ACC112 (cell line): ENCODE data around the gene DMXL1.
"Not testable (repeated sequence)": the region's sequence is repeated elsewhere in the genome, so short reads cannot be mapped to it uniquely, and the experiment has no call there.

Experiments used
- H2AFZ ChIP-seq: fragments of 200-600 bp; sonication (generic); one replicate; pipeline ENCODE4 v1.6.0; 2017; ENCODE audit warnings: antibody characterized with exemption, low read length; ENCODE audit not compliant: unreplicated experiment
- H3K27ac ChIP-seq: fragments of 200-600 bp; sonication (generic); 2 replicates; pipeline ENCODE4 v1.5.1; 2014; ENCODE audit warnings: low read depth, mild to moderate bottlenecking, antibody characterized with exemption, low read length, moderate library complexity
- H3K27me3 ChIP-seq: fragments of 200-600 bp; sonication (generic); 2 replicates; pipeline ENCODE4 v1.6.1; 2014; ENCODE audit warnings: mild to moderate bottlenecking, antibody characterized with exemption, low read length, moderate library complexity, mixed read lengths; ENCODE audit not compliant: insufficient read depth
- H3K36me3 ChIP-seq: fragments of 200-600 bp; sonication (generic); 2 replicates; pipeline ENCODE4 v1.6.1; 2016; ENCODE audit warnings: mild to moderate bottlenecking, antibody characterized with exemption, low read length, moderate library complexity, mixed read lengths; ENCODE audit not compliant: insufficient read depth
- H3K4me1 ChIP-seq: fragments of 200-600 bp; sonication (generic); one replicate; pipeline ENCODE4 v1.6.1; 2016; ENCODE audit warnings: low read length, mixed read lengths; ENCODE audit not compliant: insufficient read depth, unreplicated experiment, control insufficient read depth
- H3K4me3 ChIP-seq: fragments of 200-600 bp; sonication (generic); 2 replicates; pipeline ENCODE4 v1.5.1; 2014; ENCODE audit warnings: mild to moderate bottlenecking, low read depth, low read length
- H3K79me2 ChIP-seq: fragments of 200-600 bp; sonication (generic); one replicate; pipeline ENCODE4 v1.6.0; 2016; ENCODE audit warnings: low read length; ENCODE audit not compliant: control insufficient read depth, unreplicated experiment, insufficient read depth

The DMXL1 gene

DNA sequence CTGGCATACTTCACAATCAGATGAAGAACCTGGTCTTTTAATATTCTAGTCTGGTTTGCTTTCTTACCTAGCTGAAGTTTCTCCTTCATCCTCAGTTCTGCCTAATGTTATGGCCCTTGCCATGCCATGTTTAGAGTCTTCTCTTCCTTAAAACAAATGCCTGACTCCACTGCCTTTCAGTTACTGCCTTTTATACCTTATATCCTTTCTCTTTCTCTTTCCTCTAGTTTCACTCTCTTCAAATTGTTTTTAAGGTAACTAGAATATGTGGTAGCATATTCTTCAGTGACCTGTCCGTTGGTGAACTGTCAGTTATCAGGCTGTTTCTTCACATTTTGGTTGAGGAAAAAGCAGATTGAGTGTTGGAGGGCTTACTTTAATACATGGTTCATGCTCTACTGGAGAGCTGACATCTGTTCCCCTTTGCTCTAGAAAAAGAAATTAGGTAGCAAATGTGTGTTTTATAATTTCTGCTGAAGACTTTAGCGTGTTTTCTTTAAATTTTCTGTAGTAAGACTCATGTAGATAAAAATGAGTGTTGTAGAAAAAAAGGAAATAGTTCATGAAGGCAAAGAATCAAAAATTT, 103.8 kb downstream of the DMXL1 start:
- H3K27me3 ChIP-seq, result no peaks in the 10 kb centered on the region
- peaks cover under 1% of the 10 kb centered on the region for H3K4me1 ChIP-seq
- H2AFZ ChIP-seq, result no peak overlapping the region
- H3K36me3 ChIP-seq, result no peaks in the 10 kb centered on the region; the same call in 1 of the 2 replicates
- H3K27ac ChIP-seq, result no peak overlapping the region
- H3K4me3 ChIP-seq, result no peak overlapping the region
- no peaks in the 10 kb centered on the region for H3K79me2 ChIP-seq

DNA sequence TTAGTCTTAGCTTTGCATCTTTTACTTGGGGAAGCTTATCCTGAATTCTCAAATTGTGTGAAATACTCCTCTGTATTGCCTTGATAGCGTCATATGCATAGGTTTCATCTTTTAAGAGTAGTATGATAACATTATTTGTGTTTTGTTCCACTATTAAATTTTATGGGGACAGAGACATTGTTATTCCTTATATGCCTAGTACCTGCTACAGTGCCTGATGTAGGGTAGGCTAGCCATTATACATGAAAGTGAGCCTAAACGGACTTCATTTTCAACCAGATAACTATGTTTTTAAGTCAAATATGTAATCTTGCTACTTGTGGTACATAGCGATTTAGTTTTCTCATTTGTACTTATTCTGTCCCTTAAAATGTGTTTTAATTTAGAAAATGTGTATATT, 105.9 kb downstream of the DMXL1 start:
- Histone ChIP-seq H3K27ac (no peak overlapping the region), H3K27me3 (no peaks in the 10 kb centered on the region), H3K4me1 (peaks cover 9% of the 10 kb centered on the region), H3K79me2 (no peaks in the 10 kb centered on the region), H2AFZ (no peak overlapping the region), H3K36me3 (no peaks in the 10 kb centered on the region; the same call in 1 of the 2 replicates), H3K4me3 (no peak overlapping the region)

DNA sequence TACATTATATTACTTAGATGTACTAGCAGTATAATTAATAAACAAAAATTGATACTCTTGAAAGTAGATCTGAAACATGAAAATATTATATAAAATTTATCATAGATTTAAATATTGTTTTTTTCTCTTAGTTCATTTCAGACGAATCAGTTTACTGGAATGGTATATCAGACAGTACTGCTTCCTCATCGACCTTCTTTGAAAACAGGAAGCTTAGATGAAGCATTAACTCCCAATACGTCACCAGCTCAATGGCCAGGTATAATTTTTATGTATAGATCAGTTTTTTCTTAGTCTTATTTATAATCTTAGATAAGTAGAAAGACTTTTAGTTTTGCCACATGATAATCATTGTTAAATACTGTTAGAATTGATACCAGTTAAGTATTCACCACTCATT, 106.3 kb downstream of the DMXL1 start:
- no peak overlapping the region for H3K4me3 ChIP-seq
- H2AFZ ChIP-seq, result no peak overlapping the region
- H3K4me1 ChIP-seq, result peaks cover 9% of the 10 kb centered on the region
- H3K36me3 ChIP-seq, result no peaks in the 10 kb centered on the region; the same call in 1 of the 2 replicates
- H3K27ac ChIP-seq, result no peak overlapping the region
- H3K79me2 ChIP-seq, result no peaks in the 10 kb centered on the region
- no peaks in the 10 kb centered on the region for H3K27me3 ChIP-seq

DNA sequence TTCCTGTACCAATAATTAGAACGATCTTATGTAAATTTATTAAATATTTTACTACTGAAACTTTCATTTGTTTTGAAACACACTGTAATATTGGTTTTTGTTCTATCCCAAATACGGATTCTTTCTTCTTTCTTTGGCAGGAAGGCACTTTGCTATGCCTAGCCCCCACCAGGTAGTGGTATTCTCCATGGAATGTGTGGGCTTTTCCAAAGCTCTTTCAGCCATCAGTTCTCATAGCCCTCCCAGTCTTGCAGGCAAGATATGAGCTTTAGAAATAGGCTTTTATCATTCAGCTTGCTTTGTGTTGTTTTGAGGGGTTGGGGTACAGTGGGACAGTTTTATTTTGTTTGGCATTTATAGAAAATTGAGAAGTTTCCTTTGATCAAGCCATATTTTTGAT, 107.5 kb downstream of the DMXL1 start:
- H3K36me3 ChIP-seq, result no peaks in the 10 kb centered on the region; the same call in 1 of the 2 replicates

DNA sequence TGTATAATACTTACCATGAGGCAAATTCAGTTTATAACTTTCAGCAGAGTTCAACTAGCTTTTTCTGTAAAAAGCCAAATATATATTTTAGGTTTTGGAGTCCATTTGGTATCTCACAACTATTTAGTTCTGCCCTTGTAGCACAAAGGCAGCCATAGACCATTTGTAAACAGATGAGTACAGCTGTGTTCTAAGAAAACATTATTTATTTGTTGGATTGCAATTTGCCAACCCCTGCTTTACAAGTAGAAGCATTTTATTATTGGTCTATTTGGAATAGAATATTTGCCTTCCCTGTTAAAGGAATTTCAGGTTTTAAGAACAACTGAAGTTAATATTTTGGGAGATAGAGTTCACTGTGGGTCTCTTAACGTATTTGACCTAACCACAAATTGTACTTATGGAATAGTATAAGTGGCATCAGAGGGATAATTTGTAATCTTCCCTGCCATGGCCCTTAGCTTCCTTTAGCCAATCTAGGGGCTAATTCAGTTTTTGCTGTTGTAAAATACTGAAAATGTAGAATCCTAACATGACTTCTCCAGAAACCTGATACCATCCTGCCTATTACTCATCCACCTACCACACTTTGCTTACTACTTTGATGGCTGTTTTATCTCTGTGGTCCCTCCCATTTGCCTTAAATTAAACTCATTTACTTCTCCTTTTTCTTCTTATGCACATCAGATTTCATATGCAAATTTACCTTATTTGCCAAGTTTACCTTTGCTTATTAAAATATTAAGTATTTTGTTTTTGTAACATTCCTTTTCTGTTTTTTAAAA, 109.2 kb downstream of the DMXL1 start:
- Histone ChIP-seq H3K79me2 (no peaks in the 10 kb centered on the region), H3K36me3 (no peaks in the 10 kb centered on the region; the same call in 1 of the 2 replicates), H3K27me3 (no peaks in the 10 kb centered on the region), H3K4me3 (no peak overlapping the region), H2AFZ (no peak overlapping the region), H3K27ac (no peak overlapping the region), H3K4me1 (peaks cover 9% of the 10 kb centered on the region)

More for the DNA sequence above, 107.5 kb downstream of the DMXL1 start:
- no peak overlapping the region for H3K4me3 ChIP-seq
- H3K79me2 ChIP-seq, result no peaks in the 10 kb centered on the region
- H3K27me3 ChIP-seq, result no peaks in the 10 kb centered on the region
- no peak overlapping the region for H3K27ac ChIP-seq
- peaks cover 9% of the 10 kb centered on the region for H3K4me1 ChIP-seq
- H2AFZ ChIP-seq, result no peak overlapping the region

DNA sequence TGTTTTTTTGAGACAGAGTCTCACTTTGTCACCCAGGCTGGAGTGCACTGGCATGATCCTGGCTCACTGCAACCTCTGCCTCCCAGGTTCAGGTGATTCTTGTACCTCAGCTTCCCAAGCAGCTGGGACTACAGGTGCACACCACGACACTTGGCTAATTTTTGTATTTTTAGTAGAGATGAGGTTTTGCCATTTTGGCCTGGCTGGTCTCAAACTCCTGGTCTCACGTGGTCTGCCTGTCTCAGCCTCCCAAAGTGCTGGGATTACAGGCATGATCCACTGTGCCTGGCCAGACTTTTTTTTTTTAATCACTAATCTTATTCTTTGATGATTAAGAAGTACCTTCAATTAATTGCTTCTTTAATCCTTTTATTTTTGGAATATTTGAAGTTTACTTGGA, 114.6 kb downstream of the DMXL1 start:
- H3K4me3 ChIP-seq, H3K27me3 ChIP-seq, H3K27ac ChIP-seq, H3K79me2 ChIP-seq, H3K4me1 ChIP-seq, H2AFZ ChIP-seq, H3K36me3 ChIP-seq: not testable (repeated sequence)

DNA sequence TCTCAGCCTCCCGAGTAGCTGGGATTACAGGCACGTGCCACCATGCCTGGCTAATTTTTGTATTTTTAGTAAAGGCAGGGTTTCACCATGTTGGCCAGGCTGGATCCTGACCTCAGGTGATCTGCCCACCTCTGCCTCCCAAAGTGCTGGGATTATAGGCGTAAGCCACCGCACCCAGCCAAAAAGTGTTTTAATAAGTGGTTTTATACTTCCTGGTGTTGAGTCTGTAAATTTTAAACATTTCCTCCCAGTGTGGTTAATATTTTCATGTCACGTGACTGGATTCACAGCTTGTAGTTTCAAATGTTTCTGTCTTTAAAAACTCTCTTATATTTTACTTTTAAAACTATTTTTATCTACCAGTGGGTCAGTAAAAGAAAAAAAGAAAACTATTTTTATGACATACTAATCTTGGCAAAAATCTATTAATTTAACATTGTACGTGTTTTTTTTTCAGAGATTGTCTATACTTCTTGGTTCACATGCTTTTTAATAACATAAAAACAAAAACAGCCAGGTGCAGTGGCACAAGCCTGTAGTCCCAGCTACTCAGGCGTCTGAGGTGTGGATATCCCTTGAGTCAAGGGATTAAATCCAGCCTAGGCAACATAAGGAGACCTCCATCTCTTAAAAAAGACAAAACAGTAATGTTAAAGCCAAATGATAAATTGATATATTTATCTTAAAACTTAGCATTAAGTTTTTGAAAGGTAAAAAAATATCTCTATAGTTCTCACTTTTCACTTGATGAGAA, 117.1 kb downstream of the DMXL1 start:
- Histone ChIP-seq H3K4me3 (no peak overlapping the region), H3K27ac (no peak overlapping the region), H3K4me1 (no peaks in the 10 kb centered on the region), H3K27me3 (no peaks in the 10 kb centered on the region), H3K36me3 (no peaks in the 10 kb centered on the region; the same call in 1 of the 2 replicates), H3K79me2 (no peaks in the 10 kb centered on the region), H2AFZ (no peak overlapping the region)

DNA sequence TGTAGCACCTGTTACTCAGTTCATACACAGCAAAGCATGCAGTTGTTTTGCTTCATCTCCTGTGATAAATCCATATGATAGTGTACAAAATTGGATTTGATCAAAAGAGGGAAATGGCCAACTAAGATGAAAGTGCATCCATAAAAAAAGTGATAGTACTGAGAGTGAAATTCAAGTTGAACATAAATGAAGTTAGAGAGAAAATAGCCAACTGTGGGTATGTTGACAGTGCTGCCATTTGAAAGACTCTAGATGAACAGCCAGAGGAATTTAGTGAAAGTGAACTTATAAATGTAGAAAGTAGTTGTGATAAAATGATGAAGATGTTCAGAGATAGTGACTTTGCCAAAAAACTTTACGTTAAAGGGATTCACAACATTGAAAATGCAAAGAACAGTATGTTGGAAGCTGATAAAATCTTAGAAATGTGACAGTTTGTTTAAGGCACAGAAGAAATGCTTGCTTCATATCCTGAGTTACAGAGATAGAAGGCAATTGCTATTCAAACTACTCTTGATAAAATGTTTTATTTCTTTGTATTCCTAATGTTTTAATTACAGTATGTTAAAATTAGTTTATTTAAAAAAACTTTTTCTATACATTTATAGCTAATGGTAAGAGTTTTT, 119.7 kb downstream of the DMXL1 start:
- Histone ChIP-seq H3K36me3 (peaks cover 5% of the 10 kb centered on the region), H3K4me1 (no peaks in the 10 kb centered on the region)

DNA sequence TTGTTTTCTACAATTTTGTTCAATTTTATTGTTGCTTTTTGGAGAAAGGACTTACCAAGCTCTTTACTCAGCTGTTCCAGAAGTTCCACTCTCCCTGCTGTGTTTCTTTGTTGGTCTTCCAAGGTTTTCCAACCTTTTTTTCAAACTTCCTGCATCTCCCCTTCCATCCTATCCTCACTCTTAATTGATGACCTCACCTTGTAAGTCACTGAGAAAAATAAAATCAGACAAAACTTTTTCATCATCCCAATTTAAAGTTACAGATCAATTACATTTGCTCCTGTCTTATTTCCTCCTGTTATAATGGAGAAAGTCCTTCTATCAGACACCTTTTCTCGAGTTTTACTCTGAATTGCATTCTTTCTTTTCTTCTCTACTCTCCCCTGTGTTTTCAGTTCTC, 121.1 kb downstream of the DMXL1 start:
- Histone ChIP-seq H3K79me2 (no peaks in the 10 kb centered on the region), H3K27ac (no peak overlapping the region), H3K4me1 (no peaks in the 10 kb centered on the region), H3K36me3 (peaks cover 5% of the 10 kb centered on the region), H2AFZ (no peak overlapping the region), H3K27me3 (no peaks in the 10 kb centered on the region), H3K4me3 (no peak overlapping the region)

More for the DNA sequence above, 119.7 kb downstream of the DMXL1 start:
- Histone ChIP-seq H2AFZ (no peak overlapping the region), H3K27ac (no peak overlapping the region), H3K79me2 (no peaks in the 10 kb centered on the region), H3K27me3 (no peaks in the 10 kb centered on the region), H3K4me3 (no peak overlapping the region)

DNA sequence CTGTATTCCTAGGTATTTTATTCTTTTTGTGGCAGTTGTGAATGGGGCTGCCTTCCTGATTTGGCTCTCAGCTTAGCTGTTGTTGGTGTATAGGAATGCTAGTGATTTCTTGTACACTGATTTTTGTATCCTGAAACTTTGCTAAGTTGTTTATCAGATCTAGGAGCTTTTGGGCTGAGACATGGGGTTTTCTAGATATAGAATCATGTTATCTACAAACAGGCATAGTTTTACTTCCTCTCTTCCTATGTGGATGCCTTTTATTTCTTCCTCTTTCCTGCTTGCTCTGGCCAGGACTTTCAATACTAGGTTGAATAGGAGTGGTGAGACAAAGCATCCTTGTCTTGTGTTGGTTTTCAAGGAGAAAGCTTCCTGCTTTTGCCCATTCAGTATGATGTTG, 129.9 kb downstream of the DMXL1 start:
- no peak overlapping the region for H3K27ac ChIP-seq
- no peaks in the 10 kb centered on the region for H3K79me2 ChIP-seq
- no peaks in the 10 kb centered on the region for H3K4me1 ChIP-seq
- H2AFZ ChIP-seq, result no peak overlapping the region
- H3K27me3 ChIP-seq, result no peaks in the 10 kb centered on the region
- no peak overlapping the region for H3K4me3 ChIP-seq
- peaks cover 26% of the 10 kb centered on the region for H3K36me3 ChIP-seq
